HFFc6 (cell line): ENCODE results near the gene MIF. TPM values are rescaled to one million over a fixed set of nuclear protein-coding genes. Genes with fewer than 3 reads are reported as not detected.

Experiments used
- DNase-seq: peaks from one replicate; pipeline ENCODE4 v3.0.0-alpha.2; 2018
- H3K27ac Mint-ChIP-seq: 2 replicates; pipeline ENCODE4 v1.8.0; 2020; ENCODE audit warnings: mild to moderate bottlenecking, mixed read lengths
- H3K27me3 Mint-ChIP-seq: 2 replicates; pipeline ENCODE4 v1.8.0; 2021; ENCODE audit warnings: mild to moderate bottlenecking, moderate library complexity, mixed read lengths; ENCODE audit not compliant: insufficient read depth
- H3K36me3 Mint-ChIP-seq: 2 replicates; pipeline ENCODE4 v1.8.0; 2021; ENCODE audit warnings: low read depth, mixed read lengths
- H3K4me1 Mint-ChIP-seq: 2 replicates; pipeline ENCODE4 v1.8.0; 2020; ENCODE audit warnings: low read depth, mixed read lengths
- H3K4me3 Mint-ChIP-seq: 2 replicates; pipeline ENCODE4 v1.8.0; 2020; ENCODE audit warnings: mild to moderate bottlenecking, moderate library complexity, mixed read lengths
- H3K9me3 Mint-ChIP-seq: 2 replicates; pipeline ENCODE4 v1.8.0; 2020; ENCODE audit warnings: mild to moderate bottlenecking, mixed read lengths
- total RNA-seq, 6 experiments: library from RNA; stranded (reverse); fragmentation: NEBNext Ultra II Directional; extraction: Animal tissue kit (Norgen Biotek cat#: 25700); gene quantifications; 2 replicates in 1 of 6; 3 replicates in 5 of 6; pipeline ENCODE4 v1.2.3, GENCODE V29; 2021
- TF ChIP-seq, protein P1 (sequence below): fragments of 200-600 bp; sonication (generic); IDR thresholded peaks from 2 replicates; pipeline ENCODE4 v1.5.0; 2021; ENCODE audit warnings: antibody characterized with exemption, mild to moderate bottlenecking

MIF gene
- total RNA-seq, 6 experiments from 2014 or later, result 625 to 741 (median 699) TPM

- Mint-ChIP-seq H3K9me3 (no peaks in the 10 kb centered on the region), H3K4me1 (peaks cover 10% of the 10 kb centered on the region), H3K27ac (no peak overlapping the region), H3K27me3 (no peaks in the 10 kb centered on the region; the same call in 1 of the 2 replicates), H3K4me3 (no peak overlapping the region), H3K36me3 (peaks cover 11% of the 10 kb centered on the region; the same call in 1 of the 2 replicates)
- TF ChIP-seq, protein P1, sequence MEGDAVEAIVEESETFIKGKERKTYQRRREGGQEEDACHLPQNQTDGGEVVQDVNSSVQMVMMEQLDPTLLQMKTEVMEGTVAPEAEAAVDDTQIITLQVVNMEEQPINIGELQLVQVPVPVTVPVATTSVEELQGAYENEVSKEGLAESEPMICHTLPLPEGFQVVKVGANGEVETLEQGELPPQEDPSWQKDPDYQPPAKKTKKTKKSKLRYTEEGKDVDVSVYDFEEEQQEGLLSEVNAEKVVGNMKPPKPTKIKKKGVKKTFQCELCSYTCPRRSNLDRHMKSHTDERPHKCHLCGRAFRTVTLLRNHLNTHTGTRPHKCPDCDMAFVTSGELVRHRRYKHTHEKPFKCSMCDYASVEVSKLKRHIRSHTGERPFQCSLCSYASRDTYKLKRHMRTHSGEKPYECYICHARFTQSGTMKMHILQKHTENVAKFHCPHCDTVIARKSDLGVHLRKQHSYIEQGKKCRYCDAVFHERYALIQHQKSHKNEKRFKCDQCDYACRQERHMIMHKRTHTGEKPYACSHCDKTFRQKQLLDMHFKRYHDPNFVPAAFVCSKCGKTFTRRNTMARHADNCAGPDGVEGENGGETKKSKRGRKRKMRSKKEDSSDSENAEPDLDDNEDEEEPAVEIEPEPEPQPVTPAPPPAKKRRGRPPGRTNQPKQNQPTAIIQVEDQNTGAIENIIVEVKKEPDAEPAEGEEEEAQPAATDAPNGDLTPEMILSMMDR, result no peak
- no peak for DNase-seq
These were observed 10.5 kb upstream of the MIF start for GRCh38 chr22:23883658-23884057.

GRCh38 chr22:23884140-23884539 lies 10.0 kb upstream of the MIF start:
- Mint-ChIP-seq H3K4me1 (peaks cover 15% of the 10 kb centered on the region), H3K4me3 (no peak overlapping the region), H3K27me3 (no peaks in the 10 kb centered on the region; the same call in 1 of the 2 replicates), H3K9me3 (no peaks in the 10 kb centered on the region), H3K27ac (no peak overlapping the region), H3K36me3 (peaks cover 8% of the 10 kb centered on the region; the same call in 1 of the 2 replicates)
- TF ChIP-seq, protein P1, result no peak
- no peak for DNase-seq

DNA sequence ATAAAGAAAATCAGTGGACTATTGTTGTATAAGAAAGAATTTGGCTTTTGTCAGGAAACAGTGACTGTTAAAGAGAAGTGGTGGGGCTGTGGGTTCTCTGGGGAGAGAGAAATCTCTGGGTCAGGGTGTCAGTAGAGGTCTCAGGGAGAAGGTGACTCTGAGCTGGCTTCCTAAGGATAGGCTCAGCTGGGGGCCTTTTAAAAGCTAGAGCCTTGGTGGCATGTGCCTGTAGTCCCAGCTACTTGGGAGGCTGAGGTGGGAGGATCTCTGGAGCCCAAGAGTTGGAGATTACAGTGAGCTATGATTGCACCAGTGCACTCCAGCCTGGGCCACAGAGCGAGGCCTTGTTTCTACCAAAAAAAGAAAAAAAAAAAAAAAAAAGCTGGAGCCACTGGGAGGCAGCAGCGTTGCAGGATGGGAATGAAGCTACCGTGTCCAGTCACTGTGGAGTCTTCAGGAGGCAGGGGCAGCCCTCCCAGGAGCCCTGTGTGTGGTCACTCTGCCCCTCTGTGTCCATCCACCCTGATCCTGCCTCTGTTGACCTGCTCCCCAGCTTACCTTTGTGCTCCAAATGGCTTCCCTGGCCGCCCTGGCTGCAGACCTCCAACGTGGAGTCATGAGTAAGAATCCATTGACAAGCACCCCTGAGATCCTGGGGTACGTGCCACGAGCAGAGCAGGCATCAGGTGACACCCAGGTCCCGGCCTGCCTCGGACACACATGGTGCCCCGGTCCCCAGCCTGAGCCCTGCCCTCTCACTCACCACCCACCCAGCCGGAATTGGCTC lies 5.4 kb upstream of the MIF start:
- peak overlapping the region; percentile 97 for H3K27ac Mint-ChIP-seq
- DNase-seq, result peak; percentile 10
- peaks cover 4% of the 10 kb centered on the region for H3K27me3 Mint-ChIP-seq
- H3K36me3 Mint-ChIP-seq, result no peaks in the 10 kb centered on the region; the same call in none of the 2 replicates
- peak overlapping the region; percentile 76; the same call in 1 of the 2 replicates for H3K4me3 Mint-ChIP-seq
- TF ChIP-seq, protein P1, result peak; percentile 49; the same call in 1 of the 2 replicates
- H3K4me1 Mint-ChIP-seq, result peaks cover 24% of the 10 kb centered on the region
- no peaks in the 10 kb centered on the region for H3K9me3 Mint-ChIP-seq

GRCh38 chr22:23889620-23890019 lies 4.6 kb upstream of the MIF start:
- no peak overlapping the region for H3K4me3 Mint-ChIP-seq
- no peaks in the 10 kb centered on the region for H3K9me3 Mint-ChIP-seq
- no peaks in the 10 kb centered on the region; the same call in none of the 2 replicates for H3K36me3 Mint-ChIP-seq
- peak overlapping the region; percentile 72 for H3K27ac Mint-ChIP-seq
- H3K27me3 Mint-ChIP-seq, result peaks cover 5% of the 10 kb centered on the region
- TF ChIP-seq, protein P1, result no peak
- DNase-seq, result no peak
- H3K4me1 Mint-ChIP-seq, result peaks cover 26% of the 10 kb centered on the region

DNA sequence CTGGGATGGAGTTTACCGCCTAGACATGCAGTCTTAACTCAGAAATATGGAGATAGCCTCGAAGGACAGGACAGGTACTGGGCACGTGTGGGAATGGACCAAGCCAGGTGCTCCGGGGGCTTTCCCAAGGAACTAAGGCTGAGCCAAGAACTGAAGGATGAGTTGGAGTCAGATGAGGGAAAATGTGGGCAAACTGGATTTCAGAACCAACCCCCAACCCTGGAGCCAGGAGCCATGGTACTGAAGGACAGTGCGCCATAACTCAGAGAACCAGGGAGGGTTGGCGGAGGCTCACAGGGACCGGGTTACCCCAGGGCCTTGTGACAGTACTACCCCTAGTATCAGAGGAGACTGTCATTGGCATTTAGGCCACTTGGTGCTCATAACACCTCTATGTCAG lies 2.5 kb upstream of the MIF start:
- Mint-ChIP-seq H3K27me3 (peaks cover 5% of the 10 kb centered on the region), H3K9me3 (no peaks in the 10 kb centered on the region), H3K27ac (no peak overlapping the region), H3K4me1 (peaks cover 35% of the 10 kb centered on the region), H3K4me3 (no peak overlapping the region), H3K36me3 (peaks cover 8% of the 10 kb centered on the region)
- TF ChIP-seq, protein P1, result no peak
- DNase-seq, result no peak
